GM19035 (cell line): ENCODE results near the gene TAF6.

ENCODE experiments used
- ATAC-seq: cut with Tn5 transposase; IDR thresholded peaks from one replicate; pipeline ENCODE4 v1.9.1; 2021; ENCODE audit not compliant: unreplicated experiment

Gene TAF6

DNA sequence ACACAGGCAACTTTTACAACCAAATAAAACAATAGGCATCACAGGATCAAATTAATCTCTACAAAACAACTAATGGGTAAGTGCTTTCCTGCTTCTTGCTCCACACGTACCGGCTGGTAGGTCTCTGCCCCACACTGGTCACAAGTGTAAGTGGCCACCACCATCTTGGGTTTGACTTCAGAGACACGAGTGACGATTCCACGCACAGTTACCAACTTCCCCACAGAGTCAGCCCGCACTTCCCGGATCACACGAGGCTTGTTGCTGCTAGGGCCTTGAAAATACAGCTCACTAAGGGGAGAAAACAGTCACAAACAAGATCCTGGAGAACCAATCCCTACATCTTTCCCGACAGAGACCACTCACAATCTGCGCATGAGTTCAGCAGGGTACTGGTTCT, 20.2 kb downstream of the TAF6 start:
- ATAC-seq = no peak

DNA sequence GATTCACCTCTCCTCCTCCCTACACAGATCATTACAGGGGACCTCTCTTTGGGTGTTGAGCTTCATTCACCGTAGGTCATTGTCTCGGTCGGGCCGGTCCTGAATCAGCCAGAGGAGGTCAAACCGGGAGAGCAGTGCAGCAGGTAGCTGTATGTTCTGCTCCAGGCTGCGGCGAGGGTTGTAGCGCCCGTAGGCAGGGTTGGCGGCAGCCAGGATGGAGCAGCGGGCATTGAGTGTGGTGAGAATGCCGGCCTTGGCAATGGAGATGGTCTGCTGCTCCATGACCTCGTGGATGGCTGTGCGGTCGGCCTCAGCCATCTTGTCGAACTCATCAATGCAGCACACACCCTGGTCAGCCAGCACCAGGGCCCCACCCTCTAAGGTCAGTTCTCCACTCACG, 23.5 kb downstream of the TAF6 start:
- ATAC-seq = no peak

DNA sequence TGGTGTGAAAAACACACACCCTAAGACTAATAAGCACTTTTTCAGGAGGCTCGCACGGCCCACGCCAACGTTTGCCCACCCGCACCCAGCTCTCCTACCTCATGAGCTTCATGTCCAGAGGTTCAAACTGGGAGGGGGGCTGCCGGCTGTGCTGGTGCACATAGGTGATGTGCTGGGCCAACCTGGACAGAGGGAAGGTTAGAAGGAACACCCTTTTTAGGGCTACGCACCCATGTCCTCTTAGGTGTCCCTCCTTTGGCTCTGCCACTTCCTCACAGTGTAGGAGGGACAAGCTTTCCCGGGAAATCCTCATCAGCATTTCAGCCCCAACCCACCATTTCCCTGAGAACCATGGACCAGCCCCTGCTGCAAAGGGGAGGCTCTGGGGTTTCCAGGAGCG, 23.9 kb downstream of the TAF6 start:
- ATAC-seq = no peak

DNA sequence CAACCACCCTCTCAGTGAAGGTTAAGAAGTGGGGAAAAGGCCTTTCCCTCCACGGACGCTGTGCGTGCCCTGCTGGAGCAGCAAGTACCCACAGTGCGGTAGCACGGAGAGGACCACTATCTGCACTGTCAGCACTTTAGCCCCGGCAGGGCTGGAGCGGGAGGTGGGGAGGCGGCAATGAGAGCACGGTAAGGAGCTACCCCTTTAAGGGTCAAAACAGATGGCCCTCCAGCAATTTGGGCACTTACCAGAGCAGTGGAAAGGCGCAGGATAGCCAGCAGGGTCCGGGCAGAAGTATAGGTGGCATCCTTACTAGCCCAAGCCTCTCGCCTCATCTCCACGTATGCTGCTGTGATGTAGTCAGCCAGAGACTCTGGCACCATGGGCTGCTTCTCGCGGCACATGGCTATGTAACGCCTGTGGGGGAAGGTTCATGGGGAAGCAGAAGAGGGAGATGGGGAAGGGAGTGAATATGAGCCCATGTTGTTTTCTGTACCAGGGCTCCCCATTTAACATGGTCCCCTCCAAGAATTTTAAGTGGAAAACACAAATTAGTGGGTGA, 25.2 kb downstream of the TAF6 start:
- ATAC-seq = no peak

DNA sequence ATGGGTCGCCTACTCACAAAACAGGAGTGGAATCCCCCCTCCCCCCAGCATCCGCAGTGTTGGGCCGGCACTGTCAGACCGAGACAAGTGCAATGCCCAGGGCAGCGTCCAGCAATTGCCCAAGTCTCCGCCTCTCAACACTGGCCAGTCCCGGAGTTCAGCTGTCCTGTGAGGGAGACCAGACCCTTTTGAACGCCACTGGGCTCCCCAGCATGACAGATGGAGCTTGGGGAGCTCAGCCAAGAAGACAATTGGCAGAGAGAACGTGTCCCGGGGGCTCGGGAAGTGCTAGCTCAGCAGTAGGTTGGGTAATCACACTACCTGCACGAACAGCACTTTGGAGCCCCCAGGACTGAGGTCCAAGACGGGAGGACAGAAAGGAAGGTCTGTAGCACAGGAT, 25.7 kb downstream of the TAF6 start:
- ATAC-seq = no peak

DNA sequence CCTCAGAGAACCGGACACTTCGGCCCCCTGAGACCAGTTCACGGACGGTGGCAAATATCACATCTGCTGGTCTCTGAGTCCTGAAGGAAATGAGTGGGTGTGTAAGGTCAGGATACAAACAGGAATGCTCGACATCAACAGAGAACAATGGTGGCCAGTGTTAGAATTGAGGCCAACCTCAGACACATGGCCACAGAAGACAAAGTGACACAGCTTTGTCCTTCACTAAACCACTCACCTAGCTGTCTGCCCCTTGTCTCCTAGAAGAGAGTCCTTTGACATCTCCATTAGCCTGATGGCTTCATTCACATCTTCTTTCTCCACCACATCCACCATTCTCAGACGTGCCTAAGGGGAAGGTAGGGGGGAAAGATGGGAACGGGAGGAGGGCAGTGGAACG, 26.1 kb downstream of the TAF6 start:
- ATAC-seq = no peak

DNA sequence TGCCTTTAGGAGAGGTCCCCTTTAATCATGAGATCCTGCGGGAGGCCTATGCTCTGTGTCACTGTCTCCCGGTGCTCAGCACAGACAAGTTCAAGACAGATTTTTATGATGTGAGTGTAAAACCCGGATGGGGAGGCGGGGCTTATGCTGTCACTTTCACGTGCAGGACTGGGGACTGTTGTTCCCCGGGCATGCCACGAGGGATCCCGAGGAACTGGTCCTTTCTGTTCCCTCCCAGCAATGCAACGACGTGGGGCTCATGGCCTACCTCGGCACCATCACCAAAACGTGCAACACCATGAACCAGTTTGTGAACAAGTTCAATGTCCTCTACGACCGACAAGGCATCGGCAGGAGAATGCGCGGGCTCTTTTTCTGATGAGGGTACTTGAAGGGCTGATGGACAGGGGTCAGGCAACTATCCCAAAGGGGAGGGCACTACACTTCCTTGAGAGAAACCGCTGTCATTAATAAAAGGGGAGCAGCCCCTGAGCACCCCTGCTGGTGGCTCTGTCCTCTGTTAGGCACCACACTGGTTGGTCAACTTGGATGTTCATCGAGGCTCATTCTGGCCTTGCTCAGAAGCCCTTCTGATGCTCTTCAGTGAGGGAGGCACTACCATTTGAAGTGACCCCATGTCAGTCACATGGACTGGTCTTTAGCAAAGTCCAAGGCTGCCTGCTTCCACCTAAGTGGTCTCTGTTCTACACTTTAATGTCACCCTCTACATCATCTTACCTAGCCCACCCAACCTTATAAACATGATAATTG, 27.6 kb downstream of the TAF6 start:
- ATAC-seq = no peak

DNA sequence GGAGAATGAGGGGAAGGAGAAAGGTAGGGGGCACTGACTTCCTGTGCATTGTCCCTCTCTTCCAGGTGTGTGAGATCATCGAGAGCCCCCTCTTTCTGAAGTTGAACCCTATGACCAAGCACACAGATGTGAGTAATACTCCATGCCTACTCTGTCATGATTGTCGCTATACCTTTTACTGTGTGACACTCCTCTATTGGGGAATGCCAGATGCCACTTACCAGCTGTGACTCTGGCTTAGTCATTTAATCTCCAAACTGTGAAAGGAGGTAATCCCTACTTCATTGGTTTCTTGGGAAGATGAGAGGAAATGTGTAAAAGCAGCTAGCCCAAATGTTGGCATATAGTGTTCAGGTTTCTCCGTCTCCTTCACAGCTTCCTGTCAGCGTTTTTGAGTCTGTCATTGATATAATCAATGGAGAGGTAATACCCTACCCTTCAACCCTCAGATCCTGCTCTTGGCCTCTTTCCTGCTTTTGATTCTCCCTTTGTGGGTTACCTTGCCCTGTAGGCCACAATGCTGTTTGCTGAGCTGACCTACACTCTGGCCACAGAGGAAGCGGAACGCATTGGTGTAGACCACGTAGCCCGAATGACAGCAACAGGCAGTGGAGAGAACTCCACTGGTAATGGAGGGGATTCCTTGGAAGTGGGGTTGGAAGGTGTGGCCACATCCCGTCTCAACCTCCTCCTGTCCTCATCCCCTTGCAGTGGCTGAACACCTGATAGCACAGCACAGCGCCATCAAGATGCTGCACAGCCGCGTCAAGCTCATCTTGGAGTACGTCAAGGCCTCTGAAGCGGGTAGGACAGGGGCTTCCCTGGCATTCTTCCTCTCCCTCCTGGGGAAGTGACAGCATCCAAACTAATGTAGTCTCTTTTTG, 28.4 kb downstream of the TAF6 start:
- ATAC-seq = no peak

DNA sequence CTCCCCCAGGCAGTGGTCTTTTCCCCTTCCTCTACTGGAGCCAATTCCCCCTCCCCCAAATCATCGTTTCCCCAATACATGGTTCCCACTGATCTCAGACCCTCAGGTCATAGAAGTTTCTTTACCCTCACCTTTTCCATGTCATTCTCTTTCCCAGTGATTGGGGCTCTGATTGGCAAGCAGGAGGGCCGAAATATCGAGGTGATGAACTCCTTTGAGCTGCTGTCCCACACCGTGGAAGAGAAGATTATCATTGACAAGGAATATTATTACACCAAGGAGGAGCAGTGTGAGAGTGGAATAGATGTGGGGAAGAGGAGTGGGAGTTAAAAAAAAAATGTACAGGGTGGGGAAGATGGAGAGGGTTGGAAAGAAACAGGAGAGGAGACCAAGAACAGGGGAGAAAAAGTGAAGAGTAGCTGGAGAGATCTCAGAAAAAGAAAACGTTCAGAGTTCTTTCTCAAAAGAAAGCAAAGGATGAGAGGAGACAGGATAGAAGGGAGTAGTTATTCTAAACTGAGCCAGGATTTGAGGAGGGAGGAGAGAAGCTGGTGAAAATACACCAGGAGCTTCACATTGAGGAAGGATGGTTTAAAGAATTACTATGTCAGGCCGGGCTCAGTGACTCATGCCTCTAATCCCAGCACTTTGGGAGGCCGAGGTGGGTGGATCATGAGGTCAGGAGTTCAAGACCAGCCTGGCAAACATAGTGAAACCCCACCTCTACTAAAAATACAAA, 29.5 kb downstream of the TAF6 start:
- no peak for ATAC-seq

DNA sequence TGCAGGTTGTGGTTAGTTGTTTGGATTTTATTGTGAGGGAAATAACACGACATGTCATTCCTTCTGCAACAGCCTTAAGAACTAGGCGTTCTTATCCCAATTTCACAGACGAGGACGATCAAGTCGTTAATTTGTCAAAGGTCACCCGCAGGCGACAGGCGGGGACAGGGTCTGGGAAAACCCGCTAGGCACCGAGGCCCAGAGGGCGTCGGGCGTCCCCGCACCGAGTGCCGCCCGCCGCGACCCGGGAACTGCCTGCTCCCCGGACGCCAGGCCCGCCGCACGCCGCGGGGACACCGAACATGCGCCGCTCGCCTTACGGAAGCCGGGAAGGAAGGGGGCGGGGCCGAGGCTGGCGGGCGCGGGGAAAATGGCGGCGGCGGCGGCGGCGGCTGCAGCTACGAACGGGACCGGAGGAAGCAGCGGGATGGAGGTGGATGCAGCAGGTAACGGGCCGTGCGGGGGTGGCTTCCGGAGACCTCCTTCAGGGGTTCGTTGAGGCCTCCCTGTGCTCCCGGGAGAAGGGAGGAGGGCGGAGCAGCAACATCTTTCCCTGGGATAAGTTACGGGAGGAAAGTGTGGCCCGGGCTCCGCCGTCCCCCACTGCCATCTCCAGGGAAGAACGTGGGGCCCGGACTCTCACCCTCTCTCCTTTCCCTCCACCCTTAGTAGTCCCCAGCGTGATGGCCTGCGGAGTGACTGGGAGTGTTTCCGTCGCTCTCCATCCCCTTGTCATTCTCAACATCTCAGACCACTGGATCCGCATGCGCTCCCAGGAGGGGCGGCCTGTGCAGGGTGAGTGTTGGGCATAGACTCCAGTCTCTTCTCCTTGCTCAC, 30.3 kb downstream of the TAF6 start, which contains the start of gene COPS6:
TSS of gene COPS6 (plus strand) at position 349 of the 837 bp plus-strand sequence. CDS start at position 371, 22 bp downstream.
- peak; percentile 77 for ATAC-seq

DNA sequence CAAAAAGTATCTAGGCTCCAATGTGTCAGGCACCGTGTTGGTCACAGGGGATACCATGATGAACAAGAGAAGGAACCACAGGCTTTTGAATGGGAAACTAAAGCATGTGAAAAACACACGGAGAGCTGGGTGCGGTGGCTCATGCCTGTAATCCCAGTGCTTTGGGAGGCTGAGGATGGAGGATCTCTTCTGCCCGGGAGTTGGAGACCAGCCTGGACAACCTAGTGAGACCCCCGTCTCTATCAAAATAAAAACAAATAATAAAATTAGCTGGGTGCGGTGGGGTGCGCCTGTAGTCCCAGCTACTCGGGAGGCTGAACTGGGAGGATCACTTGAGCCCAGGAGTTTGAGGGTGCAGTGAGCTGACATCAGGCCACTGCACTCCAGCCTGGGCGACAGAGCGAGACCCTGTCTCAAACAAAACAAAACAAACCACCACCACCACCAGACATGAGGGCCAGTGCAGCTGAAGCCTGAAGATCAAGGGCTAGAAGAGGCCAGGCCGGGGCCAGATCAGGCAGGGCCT, 31.0 kb downstream of the TAF6 start:
- no peak for ATAC-seq

DNA sequence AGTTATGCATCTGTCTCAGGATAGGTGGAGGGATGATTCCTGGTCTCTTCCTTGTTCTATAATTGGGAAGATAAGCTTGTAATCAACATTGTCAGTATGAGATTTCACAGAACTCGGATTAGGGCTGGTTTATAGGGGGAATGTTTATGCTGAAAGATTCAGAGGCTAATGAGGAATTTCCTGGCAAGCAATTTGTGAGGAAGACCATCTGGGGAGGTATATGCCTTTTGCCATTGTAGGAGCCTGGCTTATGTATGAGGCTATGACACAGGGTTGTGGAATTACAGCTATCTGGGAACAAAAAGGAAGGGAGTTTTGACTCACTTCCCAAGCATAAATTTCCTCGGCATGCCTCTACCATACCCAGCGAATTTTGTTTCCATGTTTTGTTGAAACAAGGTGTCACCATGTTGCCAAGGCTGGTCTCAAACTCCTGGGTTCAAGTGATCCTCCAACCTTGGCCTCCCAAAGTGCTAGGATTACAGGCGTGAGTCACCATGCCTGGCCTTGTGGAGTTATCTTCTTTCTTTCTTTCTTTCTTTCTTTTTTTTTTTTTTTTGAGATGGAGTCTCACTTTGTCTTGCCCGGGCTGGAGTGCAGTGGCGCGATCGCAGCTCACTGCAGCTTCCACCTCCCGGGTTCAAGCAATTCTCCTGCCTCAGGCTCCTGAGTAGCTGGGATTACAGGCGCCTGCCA, 32.0 kb downstream of the TAF6 start:
- ATAC-seq = no peak

DNA sequence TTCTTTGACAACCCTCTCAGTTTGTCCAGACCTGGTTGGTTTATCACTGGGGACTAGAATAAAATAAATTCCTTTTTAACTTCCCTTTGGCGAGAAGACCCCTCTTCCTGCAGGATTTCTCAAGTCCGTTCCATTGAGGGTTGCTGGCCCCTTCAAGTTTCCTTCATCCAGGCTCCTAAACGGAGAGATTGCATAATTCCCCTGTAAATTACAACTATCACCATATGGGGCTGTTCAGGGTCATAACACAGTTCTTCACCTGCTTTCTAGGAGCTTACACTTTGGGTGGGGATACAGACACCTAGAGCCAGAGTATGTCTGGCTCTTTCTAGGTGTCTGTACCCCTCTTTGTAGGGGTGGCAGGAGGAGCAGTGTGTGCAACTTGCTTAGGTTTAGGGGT, 33.6 kb downstream of the TAF6 start:
- ATAC-seq = no peak

DNA sequence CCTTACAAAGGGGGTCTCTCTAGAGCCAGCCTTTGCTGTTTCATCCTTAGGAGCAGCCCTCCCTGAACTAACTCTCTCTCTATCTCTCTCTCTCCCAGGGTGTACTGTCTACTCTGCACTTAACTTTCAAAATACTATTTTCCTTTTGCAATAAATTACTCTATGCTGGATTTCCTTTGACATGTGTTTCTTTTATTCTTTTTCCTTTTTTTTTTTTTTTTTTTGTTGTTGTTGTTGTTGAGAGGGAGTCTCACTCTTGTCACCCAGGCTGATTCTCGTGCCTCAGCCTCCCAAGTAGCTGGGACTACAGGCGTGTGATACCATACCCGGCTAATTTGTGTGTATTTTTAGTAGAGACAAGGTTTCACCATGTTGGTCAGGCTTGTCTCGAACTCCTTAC, 36.2 kb downstream of the TAF6 start:
- ATAC-seq = no peak

DNA sequence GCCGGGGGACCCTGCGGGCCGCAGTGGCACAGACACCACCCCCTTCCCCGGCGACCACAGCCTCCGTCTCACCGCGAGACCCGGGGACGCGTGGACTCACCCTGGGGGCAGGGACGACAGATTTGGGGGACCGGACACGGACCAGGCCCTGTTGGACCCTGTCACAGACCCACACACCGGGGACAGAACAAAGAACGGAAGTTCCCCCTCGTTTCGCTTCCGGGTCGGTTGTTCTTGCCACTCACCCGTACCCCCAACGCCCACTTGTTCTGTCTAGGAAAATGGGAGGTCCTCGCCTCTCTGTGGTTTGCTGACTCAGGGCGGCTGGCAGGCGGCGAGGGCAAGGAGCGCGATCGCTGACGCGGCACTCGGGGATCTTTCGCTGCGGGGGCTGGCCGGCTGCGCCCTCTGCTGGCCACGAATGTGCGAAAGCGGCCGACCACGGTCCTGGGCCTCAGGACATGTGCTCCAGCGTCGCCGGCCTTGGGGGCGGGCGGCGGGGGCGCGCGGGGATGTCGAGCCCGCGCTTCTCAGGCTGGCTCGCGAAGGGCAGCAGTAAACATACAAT, 37.5 kb downstream of the TAF6 start, which contains the start of gene ZNF3:
TSS of gene ZNF3 (minus strand) at position 189 of the 568 bp plus-strand sequence. CDS start 4,366 bp downstream, outside the sequence.
- ATAC-seq = peak; percentile 82

DNA sequence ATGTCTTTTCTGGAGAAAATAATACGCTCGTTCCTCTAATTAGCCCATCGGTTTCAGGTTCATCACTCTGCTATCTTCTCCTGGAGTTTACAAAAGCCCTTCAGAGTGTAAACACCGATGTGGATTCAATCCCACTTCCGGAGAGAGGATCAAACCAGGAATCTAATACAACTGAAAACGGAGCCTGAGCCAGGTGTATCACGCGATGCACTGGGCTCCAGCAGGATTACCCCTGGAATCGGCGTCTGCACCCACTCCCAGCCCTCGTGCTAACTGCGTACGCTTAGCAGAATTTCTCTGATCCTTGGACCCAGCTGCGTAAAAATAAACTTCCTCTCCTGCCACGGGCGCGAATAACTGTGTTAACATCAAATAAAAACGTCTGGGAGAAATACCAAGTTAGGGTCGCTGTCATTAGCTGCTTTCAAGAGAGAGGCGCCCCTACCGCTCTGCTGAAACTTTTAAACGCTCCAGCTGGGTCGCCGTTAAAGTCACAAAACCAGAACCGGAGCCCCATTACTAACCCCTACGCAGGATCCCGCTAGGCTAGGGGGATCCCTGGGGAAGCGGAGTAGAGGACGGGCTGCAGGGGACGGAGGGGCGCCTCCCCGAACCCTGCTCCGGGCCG, 38.1 kb downstream of the TAF6 start:
- ATAC-seq = no peak

DNA sequence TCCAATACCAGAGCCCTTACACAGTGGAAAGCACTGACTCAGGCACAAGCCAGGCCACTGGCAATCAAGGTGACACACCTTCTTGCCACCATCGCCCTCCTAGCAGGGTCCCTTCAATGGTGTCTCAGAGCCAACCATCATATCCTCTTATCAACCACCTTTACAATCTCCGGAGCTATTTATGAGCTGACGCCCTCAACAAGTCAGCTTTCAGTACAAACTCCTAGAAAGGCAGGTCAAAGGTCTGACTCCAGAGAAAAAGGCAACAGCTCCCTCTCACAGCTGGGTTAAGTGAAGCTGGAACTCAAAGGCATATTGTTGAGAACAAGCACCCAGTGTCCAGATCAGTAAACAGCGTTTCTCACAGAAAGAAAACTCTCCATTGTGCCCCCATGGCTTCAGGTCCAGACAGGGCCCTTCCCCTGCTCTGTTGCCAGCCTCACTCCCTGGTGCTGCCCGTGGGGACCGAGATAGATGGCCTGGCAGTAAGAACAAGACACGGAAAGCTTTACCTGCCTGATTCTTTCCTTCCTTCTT, 40.1 kb downstream of the TAF6 start:
- no peak for ATAC-seq

DNA sequence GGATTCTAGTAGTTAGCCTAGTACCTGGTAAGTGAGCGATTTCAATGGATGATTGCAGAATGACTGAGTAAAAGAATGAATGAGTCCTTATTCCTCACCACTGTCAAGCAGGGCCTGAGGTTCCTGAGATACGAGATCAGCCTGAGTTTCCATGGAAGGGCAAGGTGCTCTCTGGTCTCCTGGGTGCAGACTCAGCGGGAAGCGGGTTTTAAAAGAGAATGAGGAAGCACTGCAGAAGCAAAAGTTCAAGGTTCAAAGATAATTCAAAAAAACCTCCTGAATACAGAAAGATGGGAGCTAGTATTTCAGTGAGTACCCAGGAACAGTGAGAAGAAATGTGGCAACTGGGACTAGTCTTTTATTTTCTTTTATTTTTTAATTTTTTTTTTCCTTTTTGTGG, 42.0 kb downstream of the TAF6 start:
- no peak for ATAC-seq
